ENCODE data around the gene SEMA6A.

DNA sequence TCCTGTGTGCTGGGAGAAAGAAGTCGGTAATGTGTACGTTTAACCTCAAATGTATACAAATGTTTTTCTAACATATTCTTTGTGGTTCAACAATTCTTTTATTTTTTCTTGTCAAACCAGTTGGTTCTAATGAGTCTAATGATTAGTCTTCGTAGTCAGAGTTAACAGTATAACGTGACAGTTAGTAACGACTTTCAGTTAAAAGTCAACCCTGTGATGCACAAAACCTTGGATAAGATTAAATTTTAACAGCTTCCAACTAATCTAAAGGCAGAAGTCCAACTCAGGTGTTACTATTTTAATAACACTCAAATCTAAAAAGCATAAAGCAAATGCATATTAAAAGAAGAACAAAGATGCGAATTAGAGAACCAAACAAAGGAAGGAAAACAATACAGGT lies 47.0 kb downstream of the SEMA6A start:
- TF ChIP-seq, protein P1, sequence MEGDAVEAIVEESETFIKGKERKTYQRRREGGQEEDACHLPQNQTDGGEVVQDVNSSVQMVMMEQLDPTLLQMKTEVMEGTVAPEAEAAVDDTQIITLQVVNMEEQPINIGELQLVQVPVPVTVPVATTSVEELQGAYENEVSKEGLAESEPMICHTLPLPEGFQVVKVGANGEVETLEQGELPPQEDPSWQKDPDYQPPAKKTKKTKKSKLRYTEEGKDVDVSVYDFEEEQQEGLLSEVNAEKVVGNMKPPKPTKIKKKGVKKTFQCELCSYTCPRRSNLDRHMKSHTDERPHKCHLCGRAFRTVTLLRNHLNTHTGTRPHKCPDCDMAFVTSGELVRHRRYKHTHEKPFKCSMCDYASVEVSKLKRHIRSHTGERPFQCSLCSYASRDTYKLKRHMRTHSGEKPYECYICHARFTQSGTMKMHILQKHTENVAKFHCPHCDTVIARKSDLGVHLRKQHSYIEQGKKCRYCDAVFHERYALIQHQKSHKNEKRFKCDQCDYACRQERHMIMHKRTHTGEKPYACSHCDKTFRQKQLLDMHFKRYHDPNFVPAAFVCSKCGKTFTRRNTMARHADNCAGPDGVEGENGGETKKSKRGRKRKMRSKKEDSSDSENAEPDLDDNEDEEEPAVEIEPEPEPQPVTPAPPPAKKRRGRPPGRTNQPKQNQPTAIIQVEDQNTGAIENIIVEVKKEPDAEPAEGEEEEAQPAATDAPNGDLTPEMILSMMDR (IDR thresholded peaks at IDR 0.05; ENCODE audit: low read length) = no peak
- TF ChIP-seq EZH2 (IDR thresholded peaks at IDR 0.05; ENCODE audit: borderline replicate concordance, low read length) = no peak
